K562 (cell line): Measurements from ENCODE around the gene LARP4B. TPM values are rescaled to one million over a fixed set of nuclear protein-coding genes. Genes with fewer than 3 reads are reported as not detected.

Experiments used
- ATAC-seq: fragments of 200-7000 bp; cut with Tn5 transposase; 3 replicates; pipeline ENCODE4 v1.9.1; 2020; ENCODE audit warnings: moderate library complexity
- BruUV-seq: library from RNA; stranded (reverse); fragments of 400-500 nt; replicated peaks from 2 replicates; lab custom pipeline; 2021; lab: Mats Ljungman, UMichigan
- CTCF ChIA-PET: fragments of 300-600 bp; formaldehyde crosslinking; extraction: SDS; loops from one replicate; lab custom pipeline; 2021; ENCODE audit warnings: low intra/inter-chr PET ratio; lab: Yijun Ruan, JAX
- POLR2A ChIA-PET: fragments of 300-600, 350-650 bp; sonication (Branson Sonifier 250); formaldehyde crosslinking; extraction: SDS; loops from one replicate; lab custom pipeline; 2021; ENCODE audit warnings: antibody characterized with exemption, inconsistent platforms; lab: Yijun Ruan, JAX
- DNase-seq, 4 experiments: peaks; one replicate each; pipeline versions ENCODE4 v3.0.0 to v3.0.0-alpha.2; 2011 to 2018; ENCODE audit warnings: low spot score in 3 of 4, mixed read lengths in 3 of 4; ENCODE audit errors: extremely low read depth in 1 of 4
- FAIRE-seq: peaks from 2 replicates; lab custom pipeline; 2011; peaks lifted over from hg19 to GRCh38; lab: Jason Lieb, UNC
- H2AFZ ChIP-seq: 2 replicates; pipeline ENCODE4 v1.6.0; 2011; ENCODE audit warnings: low read depth, low read length, control low read depth, inconsistent platforms
- H3K27ac ChIP-seq: fragments of 200-600 bp; 3 replicates; pipeline ENCODE4 v1.8.0; 2011; ENCODE audit warnings: low read depth, mild to moderate bottlenecking, control low read depth, inconsistent platforms, low read length, moderate library complexity, mixed read lengths; ENCODE audit errors: extremely low read depth
- H3K27me3 ChIP-seq, 2 experiments: fragments of 300-600 bp in 1 of 2; 2 replicates in 1 of 2; 3 replicates in 1 of 2; pipeline versions ENCODE4 v1.6.0 to v1.8.0; 2011; ENCODE audit warnings: inconsistent platforms in 2 of 2, low read length in 2 of 2, mild to moderate bottlenecking in 1 of 2, mixed read lengths in 1 of 2, moderate library complexity in 1 of 2; ENCODE audit not compliant: control insufficient read depth in 2 of 2, insufficient read depth in 2 of 2
- H3K36me3 ChIP-seq: fragments of 300-600 bp; 3 replicates; pipeline ENCODE4 v1.8.0; 2011; ENCODE audit warnings: mild to moderate bottlenecking, low read length, inconsistent platforms; ENCODE audit not compliant: control insufficient read depth, insufficient read depth
- H3K4me1 ChIP-seq, 2 experiments: fragments of 200-600 bp in 1 of 2; replicated peaks in 1 of 2; 2 replicates in 1 of 2; 3 replicates in 1 of 2; pipeline versions ENCODE4 v1.5.1 to v1.8.0; 2011; ENCODE audit warnings: inconsistent platforms in 2 of 2, low read length in 2 of 2, mild to moderate bottlenecking in 1 of 2, mixed read lengths in 1 of 2, moderate library complexity in 1 of 2; ENCODE audit not compliant: control insufficient read depth in 2 of 2, insufficient read depth in 2 of 2
- H3K4me2 ChIP-seq: 2 replicates; pipeline ENCODE4 v1.6.1; 2011; ENCODE audit warnings: low read length, control low read depth, inconsistent platforms, mixed read lengths; ENCODE audit not compliant: insufficient read depth
- H3K4me3 ChIP-seq: fragments of 200-600 bp; sonication (generic), shearing (Covaris generic); 2 replicates; pipeline ENCODE4 v1.5.1; 2016; ENCODE audit warnings: control low read depth, inconsistent platforms
- H3K79me2 ChIP-seq: fragments of 200-600 bp; 3 replicates; pipeline ENCODE4 v1.8.0; 2011; ENCODE audit warnings: low read length, inconsistent platforms; ENCODE audit not compliant: control insufficient read depth, insufficient read depth
- H3K9ac ChIP-seq, 2 experiments: 2 replicates each; pipeline versions ENCODE4 v1.6.0 to v1.6.1; 2011; ENCODE audit warnings: low read depth in 2 of 2, low read length in 2 of 2, control low read depth in 1 of 2, inconsistent platforms in 1 of 2, mild to moderate bottlenecking in 1 of 2, mixed read lengths in 1 of 2; ENCODE audit not compliant: insufficient read depth in 1 of 2
- H3K9me1 ChIP-seq: one replicate; pipeline ENCODE4 v1.6.0; 2011; ENCODE audit warnings: inconsistent platforms, mild to moderate bottlenecking, low read length, moderate library complexity; ENCODE audit not compliant: control insufficient read depth, insufficient read depth
- H3K9me3 ChIP-seq: replicated peaks from 2 replicates; pipeline ENCODE4 v1.5.1; 2011; ENCODE audit warnings: low read depth, low read length, inconsistent platforms; ENCODE audit not compliant: control insufficient read depth, insufficient read depth
- H4K20me1 ChIP-seq: replicated peaks from 2 replicates; pipeline ENCODE4 v1.6.1; 2011; ENCODE audit warnings: low read length, inconsistent platforms, mixed read lengths; ENCODE audit not compliant: control insufficient read depth, insufficient read depth
- ATF7 ChIP-seq: fragments of 450-650 bp; IDR thresholded peaks from 2 replicates; pipeline ENCODE4 v1.7.1; 2014; ENCODE audit warnings: mild to moderate bottlenecking, moderate library complexity
- BRCA1 ChIP-seq, 2 experiments: fragments of 450-650 bp in 1 of 2; sonication (generic) in 1 of 2; formaldehyde crosslinking in 1 of 2; IDR thresholded peaks; 2 replicates each; pipeline versions ENCODE4 v1.5.0 to v1.6.1; 2017 to 2020; ENCODE audit warnings: mild to moderate bottlenecking in 1 of 2, missing genetic modification reagents in 1 of 2
- E2F3 ChIP-seq: fragments of 250-450 bp; sonication (Bioruptor Pico); IDR thresholded peaks from 2 replicates; pipeline ENCODE4 v1.4.0; 2020; ENCODE audit warnings: mild to moderate bottlenecking
- NR3C1 ChIP-seq: sonication (generic); formaldehyde crosslinking; IDR thresholded peaks from 2 replicates; pipeline ENCODE4 v1.8.1; 2022; ENCODE audit warnings: missing genetic modification reagents
- POLR2A ChIP-seq: fragments of 450-650 bp; conservative IDR thresholded peaks from 2 replicates; pipeline ENCODE4 v1.6.1; 2016
- POU5F1 ChIP-seq: fragments of 150-350 bp; IDR thresholded peaks from 2 replicates; pipeline ENCODE4 v1.6.1; 2014; ENCODE audit warnings: borderline replicate concordance, low read length, low read depth, mild to moderate bottlenecking; ENCODE audit not compliant: partially characterized antibody
- SFPQ ChIP-seq: fragments of 200-400 bp; formaldehyde crosslinking; IDR thresholded peaks from 2 replicates; pipeline ENCODE4 v1.6.1; 2017; ENCODE audit warnings: mild to moderate bottlenecking, low read depth, low read length, moderate library complexity
- SRSF3 ChIP-seq: fragments of 200-400 bp; formaldehyde crosslinking; IDR thresholded peaks from 2 replicates; pipeline ENCODE4 v1.6.1; 2016; ENCODE audit warnings: mild to moderate bottlenecking, low read length, moderate library complexity; ENCODE audit not compliant: insufficient read depth
- THRAP3 ChIP-seq: fragments of 450-650 bp; IDR thresholded peaks from 2 replicates; pipeline ENCODE4 v1.6.1; 2016; ENCODE audit warnings: mild to moderate bottlenecking, inconsistent platforms, borderline replicate concordance
- ZFX ChIP-seq: sonication (generic); formaldehyde crosslinking; IDR thresholded peaks from 2 replicates; pipeline ENCODE4 v1.8.0; 2022; ENCODE audit warnings: mild to moderate bottlenecking, missing genetic modification reagents, moderate library complexity
- WGBS: fragments of 100-300 bp; shearing (Covaris generic); methylation state at CpG from one replicate; pipeline ENCODE4 v1.1.6; 2016; ENCODE audit warnings: low coverage, mixed read lengths; ENCODE audit not compliant: insufficient coverage; ENCODE audit errors: missing lambda C conversion rate; 5-methylcytosine and 5-hydroxymethylcytosine counted together
- in situ Hi-C: fragments of 300-500 bp; cut with MboI; formaldehyde crosslinking; loops from 4 replicates; pipeline ENCODE4 v1.15.0; 2018; ENCODE audit warnings: inconsistent platforms, mixed read lengths
- intact Hi-C: fragments of 100-400 bp; cut with micrococcal nuclease; formaldehyde crosslinking; loops from 2 replicates; pipeline ENCODE4 v1.14.2; 2022
- polyA plus RNA-seq, 8 experiments: library from polyadenylated mRNA; depleted of rRNA in 4 of 8; stranded (reverse) in 5 of 8; unstranded in 3 of 8; fragments of >200 nt; fragmentation: Nextera tagmentation in 2 of 8; fragmentation: Illumina TruSeq in 1 of 8; extraction: Ambion mirVana in 2 of 8; extraction: Trizol in 1 of 8; gene quantifications; 2 replicates each; pipeline versions ENCODE4 v1.2.1 to v1.2.3, GENCODE V29; 2011 to 2014; ENCODE audit warnings: inconsistent platforms in 1 of 8, missing spikeins in 1 of 8
- total RNA-seq, 7 experiments: library from RNA; depleted of rRNA in 6 of 7; stranded (reverse); fragments of >200 nt in 6 of 7; fragmentation: Illumina TruSeq in 2 of 7; extraction: Trizol in 2 of 7; gene quantifications; 2 replicates each; pipeline versions ENCODE4 v1.2.1 to v1.2.3, GENCODE V29; 2011 to 2021; ENCODE audit warnings: low replicate concordance in 1 of 7
- TF ChIP-seq, protein P1 (sequence below): fragments of 250-450 bp; sonication (Bioruptor Pico); IDR thresholded peaks from 2 replicates; pipeline ENCODE4 v1.4.0; 2020
- TF ChIP-seq, protein P2 (sequence below): IDR thresholded peaks from 3 replicates; pipeline ENCODE4 v1.6.1; 2011; ENCODE audit warnings: borderline replicate concordance, mild to moderate bottlenecking, moderate library complexity; ENCODE audit not compliant: insufficient read length; ENCODE audit errors: extremely low read depth
- TF ChIP-seq, protein P3 (sequence below), 2 experiments: fragments of 250-450 bp in 1 of 2; fragments of 450-650 bp in 1 of 2; sonication (Bioruptor Pico) in 1 of 2; IDR thresholded peaks; 2 replicates each; pipeline versions ENCODE4 v1.6.1 to v1.8.0; 2016 to 2021; ENCODE audit warnings: mild to moderate bottlenecking in 2 of 2, moderate library complexity in 2 of 2, missing compliant biosample characterization in 1 of 2, missing genetic modification characterization in 1 of 2

LARP4B gene
- total and polyA plus RNA-seq, 9 of the 15 experiments (the other 6 are each of a cell fraction or from before 2014, with no cell fraction given): 11.8 to 130 (median 42.6) TPM

DNA sequence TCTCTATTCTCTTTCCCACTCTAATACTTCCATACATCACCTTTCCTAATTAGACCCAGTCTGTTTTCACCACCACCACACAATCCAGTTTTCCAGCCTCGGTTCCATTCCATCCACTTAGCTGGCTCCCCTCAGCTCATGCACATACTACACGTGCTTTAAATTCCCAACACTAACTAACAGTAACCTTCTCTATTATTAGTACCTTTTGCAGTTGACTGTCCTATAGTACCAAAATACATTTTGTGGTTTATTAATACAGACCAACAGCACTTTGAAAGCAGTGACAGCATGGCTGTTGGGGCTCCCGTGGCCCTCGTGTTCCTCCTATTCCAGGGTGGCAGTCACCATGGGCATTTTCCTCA lies 64.9 kb downstream of the LARP4B start:
- peaks cover 11% of the 10 kb centered on the region; the same call in 1 of the 2 replicates for H4K20me1 ChIP-seq
- H3K4me2 ChIP-seq: no peak overlapping the region
- no peak for FAIRE-seq
- WGBS: 69% methylated on average over 4 of the region's 4 CpGs
- ChIA-PET CTCF (no interaction called here), POLR2A (no interaction called here)
- no TSS peak for BruUV-seq
- H3K4me3 ChIP-seq: no peak overlapping the region
- no peaks in the 10 kb centered on the region for H3K9me3 ChIP-seq
- intact Hi-C loops (no loop called here), in situ Hi-C loops (no loop called here)
- no peak for DNase-seq
- H3K79me2 ChIP-seq: peaks cover 54% of the 10 kb centered on the region
- H3K9ac ChIP-seq: no peak overlapping the region
- H3K4me1 ChIP-seq: no peaks in the 10 kb centered on the region
- H3K27me3 ChIP-seq: no peaks in the 10 kb centered on the region
- H3K36me3 ChIP-seq: peaks cover 85% of the 10 kb centered on the region
- no peak overlapping the region for H2AFZ ChIP-seq
- H3K9me1 ChIP-seq: no peaks in the 10 kb centered on the region
- ATAC-seq: no peak
- H3K27ac ChIP-seq: no peak overlapping the region
- TF ChIP-seq SFPQ (no peak), THRAP3 (no peak), BRCA1 (IDR thresholded peaks at IDR 0.05) (no peak), BRCA1 (CRISPR knock-in tag; IDR thresholded peaks at IDR 0.05) (no peak), NR3C1 (CRISPR knock-in tag) (no peak), SRSF3 (no peak), POU5F1 (no peak), ZFX (CRISPR knock-in tag) (no peak), E2F3 (CRISPR knock-in tag) (no peak), POLR2A (no peak), ATF7 (no peak)
- TF ChIP-seq, protein P1, sequence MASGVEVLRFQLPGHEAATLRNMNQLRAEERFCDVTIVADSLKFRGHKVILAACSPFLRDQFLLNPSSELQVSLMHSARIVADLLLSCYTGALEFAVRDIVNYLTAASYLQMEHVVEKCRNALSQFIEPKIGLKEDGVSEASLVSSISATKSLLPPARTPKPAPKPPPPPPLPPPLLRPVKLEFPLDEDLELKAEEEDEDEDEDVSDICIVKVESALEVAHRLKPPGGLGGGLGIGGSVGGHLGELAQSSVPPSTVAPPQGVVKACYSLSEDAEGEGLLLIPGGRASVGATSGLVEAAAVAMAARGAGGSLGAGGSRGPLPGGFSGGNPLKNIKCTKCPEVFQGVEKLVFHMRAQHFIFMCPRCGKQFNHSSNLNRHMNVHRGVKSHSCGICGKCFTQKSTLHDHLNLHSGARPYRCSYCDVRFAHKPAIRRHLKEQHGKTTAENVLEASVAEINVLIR (CRISPR knock-in tag): no peak
- TF ChIP-seq, protein P2, sequence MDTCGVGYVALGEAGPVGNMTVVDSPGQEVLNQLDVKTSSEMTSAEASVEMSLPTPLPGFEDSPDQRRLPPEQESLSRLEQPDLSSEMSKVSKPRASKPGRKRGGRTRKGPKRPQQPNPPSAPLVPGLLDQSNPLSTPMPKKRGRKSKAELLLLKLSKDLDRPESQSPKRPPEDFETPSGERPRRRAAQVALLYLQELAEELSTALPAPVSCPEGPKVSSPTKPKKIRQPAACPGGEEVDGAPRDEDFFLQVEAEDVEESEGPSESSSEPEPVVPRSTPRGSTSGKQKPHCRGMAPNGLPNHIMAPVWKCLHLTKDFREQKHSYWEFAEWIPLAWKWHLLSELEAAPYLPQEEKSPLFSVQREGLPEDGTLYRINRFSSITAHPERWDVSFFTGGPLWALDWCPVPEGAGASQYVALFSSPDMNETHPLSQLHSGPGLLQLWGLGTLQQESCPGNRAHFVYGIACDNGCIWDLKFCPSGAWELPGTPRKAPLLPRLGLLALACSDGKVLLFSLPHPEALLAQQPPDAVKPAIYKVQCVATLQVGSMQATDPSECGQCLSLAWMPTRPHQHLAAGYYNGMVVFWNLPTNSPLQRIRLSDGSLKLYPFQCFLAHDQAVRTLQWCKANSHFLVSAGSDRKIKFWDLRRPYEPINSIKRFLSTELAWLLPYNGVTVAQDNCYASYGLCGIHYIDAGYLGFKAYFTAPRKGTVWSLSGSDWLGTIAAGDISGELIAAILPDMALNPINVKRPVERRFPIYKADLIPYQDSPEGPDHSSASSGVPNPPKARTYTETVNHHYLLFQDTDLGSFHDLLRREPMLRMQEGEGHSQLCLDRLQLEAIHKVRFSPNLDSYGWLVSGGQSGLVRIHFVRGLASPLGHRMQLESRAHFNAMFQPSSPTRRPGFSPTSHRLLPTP: no peak
- TF ChIP-seq, protein P3, sequence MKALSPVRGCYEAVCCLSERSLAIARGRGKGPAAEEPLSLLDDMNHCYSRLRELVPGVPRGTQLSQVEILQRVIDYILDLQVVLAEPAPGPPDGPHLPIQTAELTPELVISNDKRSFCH (CRISPR knock-in tag; IDR thresholded peaks at IDR 0.05): no peak
- TF ChIP-seq, protein P3 (tag; IDR thresholded peaks at IDR 0.05): no peak
